ENCODE data around the gene SHH.

DNA sequence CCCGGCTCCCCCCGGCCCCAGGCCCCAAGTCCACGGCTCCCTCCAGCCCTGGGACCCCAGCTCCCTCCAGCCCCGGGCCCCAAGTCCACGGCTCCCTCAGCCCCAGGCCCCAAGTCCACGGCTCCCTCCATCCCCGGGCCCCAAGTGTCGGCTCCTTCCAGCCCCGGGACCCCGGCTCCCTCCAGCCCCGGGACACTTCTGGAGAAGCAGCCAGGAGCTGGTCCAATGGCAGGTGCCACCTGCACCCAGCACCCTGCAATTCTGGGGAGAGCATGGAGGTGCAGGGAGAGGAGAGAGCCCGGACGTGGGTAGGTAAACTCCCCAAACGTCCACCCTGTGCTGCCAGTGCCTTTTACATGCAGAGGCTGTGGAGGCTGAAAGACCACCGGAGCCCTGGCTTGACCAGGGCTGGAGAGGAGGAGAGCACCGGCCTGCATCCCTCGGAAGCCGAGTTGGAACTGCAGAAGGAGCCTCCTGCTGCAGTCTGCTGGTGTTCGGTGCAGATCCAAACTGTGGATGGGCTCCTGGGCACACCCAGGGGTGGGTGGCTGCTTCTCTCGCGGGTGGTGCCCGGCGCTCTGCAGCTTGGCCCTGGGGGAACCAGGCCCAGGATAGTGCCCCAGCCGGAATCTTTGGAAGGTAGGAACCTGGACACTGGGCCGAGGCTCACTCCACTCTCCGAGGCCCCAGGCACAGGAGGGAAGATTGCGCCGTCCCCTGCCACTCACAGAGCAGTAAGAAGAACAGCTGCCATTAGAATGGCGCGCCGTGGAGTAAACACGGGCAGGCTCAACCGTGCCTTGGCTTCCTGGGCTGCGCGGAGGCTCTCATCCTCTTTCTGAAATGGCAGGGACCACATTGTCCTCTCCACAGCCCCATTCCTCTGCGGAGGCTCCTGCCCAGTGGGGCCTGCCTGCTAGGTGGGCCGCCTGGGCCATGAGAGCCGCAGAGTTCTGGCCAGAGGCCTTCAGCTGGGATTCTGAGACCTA, 14.7 kb downstream of the SHH start:
- TF ChIP-seq, protein P1, sequence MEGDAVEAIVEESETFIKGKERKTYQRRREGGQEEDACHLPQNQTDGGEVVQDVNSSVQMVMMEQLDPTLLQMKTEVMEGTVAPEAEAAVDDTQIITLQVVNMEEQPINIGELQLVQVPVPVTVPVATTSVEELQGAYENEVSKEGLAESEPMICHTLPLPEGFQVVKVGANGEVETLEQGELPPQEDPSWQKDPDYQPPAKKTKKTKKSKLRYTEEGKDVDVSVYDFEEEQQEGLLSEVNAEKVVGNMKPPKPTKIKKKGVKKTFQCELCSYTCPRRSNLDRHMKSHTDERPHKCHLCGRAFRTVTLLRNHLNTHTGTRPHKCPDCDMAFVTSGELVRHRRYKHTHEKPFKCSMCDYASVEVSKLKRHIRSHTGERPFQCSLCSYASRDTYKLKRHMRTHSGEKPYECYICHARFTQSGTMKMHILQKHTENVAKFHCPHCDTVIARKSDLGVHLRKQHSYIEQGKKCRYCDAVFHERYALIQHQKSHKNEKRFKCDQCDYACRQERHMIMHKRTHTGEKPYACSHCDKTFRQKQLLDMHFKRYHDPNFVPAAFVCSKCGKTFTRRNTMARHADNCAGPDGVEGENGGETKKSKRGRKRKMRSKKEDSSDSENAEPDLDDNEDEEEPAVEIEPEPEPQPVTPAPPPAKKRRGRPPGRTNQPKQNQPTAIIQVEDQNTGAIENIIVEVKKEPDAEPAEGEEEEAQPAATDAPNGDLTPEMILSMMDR (conservative IDR thresholded peaks at IDR 0.05 in 1 of 2, IDR thresholded peaks at IDR 0.05 in 1 of 2; ENCODE audit: low read depth in 1 of 2, low read length in 2 of 2): no peak
- no peak for TF ChIP-seq EZH2 (IDR thresholded peaks at IDR 0.05; ENCODE audit: low read length, missing control alignments)
